Measurements from ENCODE around the gene CLTCL1.

CLTCL1 gene

DNA sequence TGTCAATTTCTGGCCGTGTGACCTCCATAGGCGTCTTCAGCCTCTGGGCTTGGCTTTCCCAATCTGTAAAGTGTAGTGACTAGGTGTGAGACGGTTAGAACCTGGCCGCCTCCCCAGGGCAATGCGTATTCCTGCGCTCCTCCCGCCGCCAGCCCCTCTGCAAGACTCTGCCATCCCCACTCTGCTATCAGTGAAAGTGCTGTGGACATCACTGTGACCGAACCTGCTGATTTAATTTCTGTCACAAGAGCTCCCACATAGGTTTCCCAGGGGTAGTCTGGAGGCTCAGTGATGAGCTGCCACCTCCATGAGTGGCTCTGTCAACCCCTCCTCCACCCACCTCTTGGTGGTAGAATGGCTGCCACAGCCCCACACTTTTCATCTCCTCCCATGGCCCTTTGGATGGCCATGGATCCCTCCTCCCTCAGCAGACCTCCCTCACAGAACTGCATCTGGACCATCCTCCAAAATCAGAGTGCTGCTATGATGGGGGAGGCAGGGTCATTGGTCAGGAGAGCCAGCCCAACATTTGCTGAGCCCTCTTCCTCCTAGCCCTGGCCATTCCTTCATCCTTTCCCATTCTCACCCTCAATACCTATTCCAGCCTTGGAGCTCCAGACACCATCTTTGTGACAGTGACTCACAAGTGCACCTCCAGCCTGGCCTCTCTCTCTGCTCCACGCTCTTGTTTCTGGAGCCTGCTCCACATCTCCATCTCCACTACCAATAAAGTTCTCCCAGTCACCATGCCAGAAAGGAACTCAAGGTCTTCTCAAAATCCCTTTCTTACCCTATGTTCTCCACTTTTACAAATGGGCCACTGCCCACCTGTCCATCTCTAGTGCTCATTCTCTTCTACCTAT, 140.0 kb downstream of the CLTCL1 start:
- no peak for DNase-seq (ENCODE audit: low read depth in 2 of 2, low spot score in 1 of 2)

GRCh38 chr22:19150482-19151328, 140.8 kb downstream of the CLTCL1 start:
- DNase-seq (ENCODE audit: low read depth in 2 of 2, low spot score in 1 of 2): no peak

GRCh38 chr22:19149991-19150390, 141.5 kb downstream of the CLTCL1 start, which contains the start of gene GSC2:
GSC2 (minus strand) TSS chr22:19150292; CDS start chr22:19150283, 9 bp downstream.
- DNase-seq (ENCODE audit: low read depth in 2 of 2, low spot score in 1 of 2): no peak

- DNase-seq (ENCODE audit: low read depth in 2 of 2, low spot score in 1 of 2): no peak
Measured at GRCh38 chr22:19149047-19149883, 142.3 kb downstream of the CLTCL1 start.

GRCh38 chr22:19148417-19149046, 143.0 kb downstream of the CLTCL1 start:
- DNase-seq (ENCODE audit: low read depth in 2 of 2, low spot score in 1 of 2): no peak

- DNase-seq (ENCODE audit: low read depth in 2 of 2, low spot score in 1 of 2): no peak
Measured at GRCh38 chr22:19147195-19147780, 144.2 kb downstream of the CLTCL1 start.

GRCh38 chr22:19146215-19146968, 145.1 kb downstream of the CLTCL1 start:
- no peak for DNase-seq (ENCODE audit: low read depth in 2 of 2, low spot score in 1 of 2)

- no peak for DNase-seq (ENCODE audit: low read depth in 2 of 2, low spot score in 1 of 2)
Measured at GRCh38 chr22:19143967-19144400, 147.5 kb downstream of the CLTCL1 start.

DNA sequence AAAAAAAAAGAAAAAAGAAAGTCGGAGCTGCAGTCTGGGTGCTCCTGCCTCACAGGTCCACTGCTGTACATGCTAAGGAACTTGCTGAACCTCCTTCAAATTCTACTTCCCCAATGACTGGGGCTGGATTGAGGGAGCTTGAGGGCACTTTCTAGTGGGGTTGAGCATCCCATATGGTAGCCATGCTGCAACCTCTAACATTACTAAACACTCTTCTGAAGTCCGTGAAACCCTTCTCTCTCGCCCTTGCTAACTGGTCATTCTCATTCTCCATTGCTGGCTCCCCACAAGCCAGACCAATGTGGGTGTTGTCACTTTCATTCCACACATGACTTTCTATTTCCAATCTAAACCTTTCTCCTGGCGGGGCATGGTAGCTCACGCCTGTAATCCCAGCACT, 148.3 kb downstream of the CLTCL1 start:
- no peak for DNase-seq (ENCODE audit: low read depth in 2 of 2, low spot score in 1 of 2)

- no peak for DNase-seq (ENCODE audit: low read depth in 2 of 2, low spot score in 1 of 2)
Measured at GRCh38 chr22:19142394-19142793, 149.1 kb downstream of the CLTCL1 start.

DNA sequence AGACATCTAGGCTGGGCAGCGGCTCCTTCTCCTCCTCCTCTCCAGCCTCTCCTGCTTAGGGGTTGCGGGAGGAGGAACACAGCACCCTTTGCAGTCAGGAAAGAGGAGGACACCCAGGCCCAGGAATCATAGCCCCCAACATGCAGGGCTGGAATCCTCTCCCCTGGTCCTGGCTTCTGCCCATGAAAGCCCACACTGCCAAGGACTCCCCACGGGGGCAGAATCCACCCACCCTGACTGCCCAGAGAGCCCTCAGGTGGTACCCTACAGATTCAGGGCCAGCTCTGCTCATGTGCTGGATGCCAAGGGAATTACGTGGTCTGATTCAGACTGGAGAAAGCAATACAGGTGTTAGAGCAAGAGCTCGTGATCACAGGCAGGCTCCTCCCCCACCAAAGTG, 151.5 kb downstream of the CLTCL1 start:
- DNase-seq (ENCODE audit: low read depth in 2 of 2, low spot score in 1 of 2): no peak

- DNase-seq (ENCODE audit: low read depth in 2 of 2, low spot score in 1 of 2): no peak
Measured at GRCh38 chr22:19139001-19139356, 152.5 kb downstream of the CLTCL1 start.

DNA sequence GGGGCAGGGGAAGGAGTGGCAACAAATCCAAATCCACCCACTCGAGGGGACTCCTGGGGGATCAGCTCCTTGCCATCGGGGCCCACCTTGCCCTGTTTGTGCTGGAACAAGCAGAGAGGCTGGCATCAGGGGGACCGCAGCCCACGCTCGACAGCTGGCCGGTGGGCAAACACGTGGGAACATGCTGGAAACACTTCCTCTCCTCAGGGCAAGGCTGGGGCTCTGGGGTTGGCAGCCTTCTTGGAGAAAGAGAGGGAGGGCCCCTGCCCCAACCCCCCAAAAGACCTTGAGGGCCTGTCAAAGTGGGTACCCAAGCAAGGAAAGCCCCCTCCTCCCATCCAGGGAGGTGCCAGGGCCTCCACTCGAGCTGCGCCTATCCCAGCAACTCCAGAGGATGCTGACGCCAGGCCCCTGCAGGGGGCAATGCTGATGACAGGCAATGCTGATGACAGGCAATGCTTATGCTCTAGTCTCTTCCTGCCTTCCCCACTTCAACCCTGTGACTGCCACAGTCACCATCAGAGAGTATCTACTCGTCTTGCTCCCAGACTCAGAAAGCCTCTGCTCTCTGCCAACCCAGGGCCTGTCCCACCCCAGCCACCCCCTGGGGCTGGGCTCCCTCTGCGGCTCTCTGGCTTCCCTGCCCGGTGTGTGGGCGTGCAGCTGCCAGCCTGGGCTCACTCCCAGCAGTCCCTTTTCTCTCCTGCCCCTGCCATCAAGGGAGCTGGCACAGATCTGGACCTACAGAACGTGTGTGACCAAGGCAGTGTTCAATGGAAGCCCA, 153.1 kb downstream of the CLTCL1 start:
- DNase-seq (ENCODE audit: low read depth in 2 of 2, low spot score in 1 of 2): no peak

- DNase-seq (ENCODE audit: low read depth in 2 of 2, low spot score in 1 of 2): no peak
Measured at GRCh38 chr22:19137384-19138216, 153.9 kb downstream of the CLTCL1 start.

GRCh38 chr22:19136915-19137314, 154.6 kb downstream of the CLTCL1 start:
- DNase-seq (ENCODE audit: low read depth in 2 of 2, low spot score in 1 of 2): no peak

DNA sequence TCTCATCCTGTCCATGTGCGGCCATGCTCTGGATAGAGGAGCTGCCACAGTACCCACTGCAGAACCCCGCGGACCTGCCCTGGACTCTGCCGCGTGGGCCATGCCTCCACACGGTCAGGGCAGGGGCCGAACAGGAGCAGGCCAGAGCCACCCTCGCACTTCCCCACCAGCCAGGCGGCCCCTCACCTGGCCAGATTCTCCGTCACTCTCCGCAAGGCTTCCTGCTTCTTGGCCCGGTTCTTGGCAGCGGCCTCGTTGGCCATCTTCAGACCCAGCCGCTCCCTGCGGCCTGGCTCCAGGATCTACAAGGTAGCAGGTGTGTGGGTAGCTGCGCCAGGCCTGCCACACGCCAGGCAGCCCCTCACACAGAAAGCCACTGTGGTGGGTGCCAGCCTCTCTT, 156.6 kb downstream of the CLTCL1 start:
- DNase-seq (ENCODE audit: low read depth in 2 of 2, low spot score in 1 of 2): no peak

DNA sequence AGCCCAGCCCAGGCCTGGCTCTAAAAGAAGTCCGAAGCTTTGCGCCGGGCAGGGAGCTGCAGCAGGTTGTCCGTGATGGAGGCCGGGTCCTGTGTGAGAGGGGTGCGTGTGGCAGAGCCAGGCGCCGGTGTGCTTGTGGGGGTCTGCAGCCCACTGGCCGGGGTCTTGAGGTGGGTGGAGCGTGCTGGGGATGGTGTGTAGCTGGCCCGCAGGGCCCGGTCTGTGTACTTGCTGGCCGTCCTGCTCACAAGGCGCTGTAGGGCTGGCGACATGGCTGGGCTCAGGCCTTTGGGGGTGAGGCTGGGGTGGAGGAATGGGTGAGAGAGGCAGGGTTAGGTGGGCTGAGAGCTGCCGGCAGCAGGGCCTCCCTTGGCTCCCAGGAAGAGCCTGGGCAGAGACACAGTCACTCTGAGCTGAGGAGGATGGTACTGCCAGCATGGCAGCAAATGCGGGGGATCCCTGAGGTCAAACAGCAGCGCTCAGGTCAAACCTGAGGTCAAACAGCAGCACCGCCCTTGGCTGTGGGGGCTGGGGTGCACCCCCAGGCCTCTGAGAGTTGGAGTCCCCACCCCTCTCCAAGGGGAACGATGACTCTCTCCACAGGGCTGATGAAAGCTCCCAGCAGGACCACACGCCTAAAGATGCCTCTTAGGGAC, 157.2 kb downstream of the CLTCL1 start:
- DNase-seq (ENCODE audit: low read depth in 2 of 2, low spot score in 1 of 2): no peak
